HEK293T (cell line): Measurements from ENCODE around the gene VPS26C.

ENCODE experiments used
- CTCF ChIA-PET: fragments of 350-600 bp; formaldehyde crosslinking; extraction: SDS; loops from one replicate; lab custom pipeline; 2021; ENCODE audit warnings: antibody characterized with exemption, inconsistent platforms; lab: Yijun Ruan, JAX
- POLR2A ChIA-PET: fragments of 350-600 bp; formaldehyde crosslinking; extraction: SDS; loops from one replicate; lab custom pipeline; 2020; ENCODE audit warnings: antibody characterized with exemption, inconsistent platforms; lab: Yijun Ruan, JAX
- DNase-seq: peaks from one replicate; pipeline ENCODE4 v3.0.0; 2012; ENCODE audit warnings: mixed read lengths; ENCODE audit errors: extremely low spot score
- ARNT ChIP-seq: fragments of 450-650 bp; IDR thresholded peaks from 2 replicates; pipeline ENCODE4 v1.6.1; 2017; ENCODE audit warnings: mild to moderate bottlenecking
- BHLHE40 ChIP-seq: fragments of 450-650 bp; IDR thresholded peaks from 2 replicates; pipeline ENCODE4 v1.6.1; 2016; ENCODE audit warnings: mild to moderate bottlenecking, moderate library complexity, borderline replicate concordance
- CTBP1 ChIP-seq: fragments of 450-650 bp; IDR thresholded peaks from 2 replicates; pipeline ENCODE4 v1.6.1; 2016; ENCODE audit warnings: borderline replicate concordance
- ELF4 ChIP-seq: fragments of 450-650 bp; IDR thresholded peaks from 2 replicates; pipeline ENCODE4 v1.6.1; 2017; ENCODE audit warnings: antibody characterized with exemption
- FOXA1 ChIP-seq: fragments of 450-650 bp; IDR thresholded peaks from 2 replicates; pipeline ENCODE4 v1.6.1; 2016; ENCODE audit warnings: mild to moderate bottlenecking
- FOXK2 ChIP-seq: fragments of 450-650 bp; IDR thresholded peaks from 2 replicates; pipeline ENCODE4 v1.6.1; 2016; ENCODE audit warnings: mild to moderate bottlenecking
- FOXM1 ChIP-seq: fragments of 450-650 bp; IDR thresholded peaks from 2 replicates; pipeline ENCODE4 v1.6.1; 2017; ENCODE audit warnings: mild to moderate bottlenecking, borderline replicate concordance
- HDGF ChIP-seq: fragments of 450-650 bp; IDR thresholded peaks from 2 replicates; pipeline ENCODE4 v1.6.1; 2017; ENCODE audit warnings: antibody characterized with exemption, borderline replicate concordance
- L3MBTL2 ChIP-seq: fragments of 450-650 bp; conservative IDR thresholded peaks from 2 replicates; pipeline ENCODE4 v1.6.1; 2016; ENCODE audit warnings: mild to moderate bottlenecking
- LEF1 ChIP-seq: fragments of 450-650 bp; IDR thresholded peaks from 2 replicates; pipeline ENCODE4 v1.6.1; 2017; ENCODE audit warnings: mild to moderate bottlenecking, borderline replicate concordance
- NFRKB ChIP-seq: fragments of 450-650 bp; IDR thresholded peaks from 2 replicates; pipeline ENCODE4 v1.6.1; 2016; ENCODE audit warnings: mild to moderate bottlenecking, moderate library complexity
- PKNOX1 ChIP-seq: fragments of 450-650 bp; IDR thresholded peaks from 2 replicates; pipeline ENCODE4 v1.6.1; 2016
- SP1 ChIP-seq: fragments of 450-650 bp; IDR thresholded peaks from 2 replicates; pipeline ENCODE4 v1.6.1; 2017
- SUZ12 ChIP-seq: fragments of 450-650 bp; IDR thresholded peaks from 2 replicates; pipeline ENCODE4 v1.6.1; 2016; ENCODE audit warnings: mild to moderate bottlenecking
- TARDBP ChIP-seq: fragments of 450-650 bp; IDR thresholded peaks from 2 replicates; pipeline ENCODE4 v1.6.1; 2016
- ZNF384 ChIP-seq: fragments of 450-650 bp; IDR thresholded peaks from 2 replicates; pipeline ENCODE4 v1.6.1; 2016

VPS26C gene

GRCh38 chr21:37243961-37244360 lies 23.2 kb downstream of the VPS26C start:
- CTCF ChIA-PET: interaction anchor here (0.6 kb wide), 1 partner anchor 126 kb away, joined by 3 read pairs; no protein-coding TSS in a partner anchor
- POLR2A ChIA-PET: interaction anchor here (1.0 kb wide), 1 partner anchor 10 kb away, joined by 3 read pairs; no protein-coding TSS in a partner anchor
- no peak for DNase-seq
- TF ChIP-seq ARNT (no peak), L3MBTL2 (no peak), TARDBP (no peak), CTBP1 (no peak), ZNF384 (no peak), NFRKB (no peak), FOXK2 (no peak), PKNOX1 (no peak), SUZ12 (no peak), BHLHE40 (no peak), LEF1 (no peak), FOXM1 (no peak), SP1 (no peak), FOXA1 (no peak), ELF4 (no peak), HDGF (no peak)

GRCh38 chr21:37241426-37241825 lies 25.7 kb downstream of the VPS26C start:
- no peak for TF ChIP-seq PKNOX1
- no peak for TF ChIP-seq SUZ12
- no peak for TF ChIP-seq NFRKB
- no peak for TF ChIP-seq SP1
- TF ChIP-seq HDGF: no peak
- no peak for TF ChIP-seq FOXK2
- CTCF ChIA-PET: no interaction called here
- DNase-seq: no peak
- POLR2A ChIA-PET: no interaction called here

- TF ChIP-seq FOXK2: no peak
- TF ChIP-seq FOXM1: no peak
- no peak for TF ChIP-seq ARNT
- TF ChIP-seq HDGF: no peak
- TF ChIP-seq ZNF384: no peak
- no peak for TF ChIP-seq BHLHE40
- no peak for TF ChIP-seq LEF1
- TF ChIP-seq SUZ12: no peak
- no peak for TF ChIP-seq TARDBP
- no peak for TF ChIP-seq CTBP1
- TF ChIP-seq PKNOX1: no peak
- no peak for TF ChIP-seq ELF4
- TF ChIP-seq L3MBTL2: no peak
- TF ChIP-seq NFRKB: no peak
- no peak for TF ChIP-seq SP1
- TF ChIP-seq FOXA1: no peak
- CTCF ChIA-PET: no interaction called here
- no peak for DNase-seq
- POLR2A ChIA-PET: no interaction called here
These were observed 26.2 kb downstream of the VPS26C start for GRCh38 chr21:37240978-37241377.

- no peak for DNase-seq
- CTCF ChIA-PET: no interaction called here
- TF ChIP-seq LEF1: no peak
- no peak for TF ChIP-seq HDGF
- TF ChIP-seq BHLHE40: no peak
- TF ChIP-seq FOXM1: no peak
- TF ChIP-seq ELF4: no peak
- no peak for TF ChIP-seq L3MBTL2
- no peak for TF ChIP-seq ARNT
- TF ChIP-seq SUZ12: no peak
- no peak for TF ChIP-seq SP1
- TF ChIP-seq CTBP1: no peak
- TF ChIP-seq TARDBP: no peak
- no peak for TF ChIP-seq NFRKB
- no peak for TF ChIP-seq ZNF384
- no peak for TF ChIP-seq FOXA1
- TF ChIP-seq PKNOX1: no peak
- TF ChIP-seq FOXK2: no peak
- POLR2A ChIA-PET: no interaction called here
These were observed 29.4 kb downstream of the VPS26C start for GRCh38 chr21:37237764-37238163.

- no peak for DNase-seq
- TF ChIP-seq FOXK2: no peak
- TF ChIP-seq CTBP1: no peak
- no peak for TF ChIP-seq SP1
- no peak for TF ChIP-seq TARDBP
- TF ChIP-seq NFRKB: no peak
- no peak for TF ChIP-seq FOXM1
- no peak for TF ChIP-seq ELF4
- TF ChIP-seq BHLHE40: no peak
- ChIA-PET CTCF (no interaction called here), POLR2A (no interaction called here)
These were observed 29.8 kb downstream of the VPS26C start for GRCh38 chr21:37237346-37237745.

- DNase-seq: no peak
- TF ChIP-seq TARDBP (no peak), ELF4 (no peak), ZNF384 (no peak), FOXK2 (no peak), L3MBTL2 (no peak), SP1 (no peak), NFRKB (no peak), CTBP1 (no peak), SUZ12 (no peak), PKNOX1 (no peak), BHLHE40 (no peak), LEF1 (no peak), FOXM1 (no peak), ARNT (no peak), HDGF (no peak), FOXA1 (no peak)
- ChIA-PET CTCF (no interaction called here), POLR2A (interaction anchor here (1.0 kb wide), 1 partner anchor 10 kb away, joined by 3 read pairs; no protein-coding TSS in a partner anchor)
These were observed 33.5 kb downstream of the VPS26C start for GRCh38 chr21:37233551-37234146.
